ENCODE results near the gene SCO2.

- TF ChIP-seq CTCF (IDR thresholded peaks at IDR 0.05) (no peak), POLR2A (IDR thresholded peaks at IDR 0.05) (no peak), POLR2AphosphoS5 (IDR thresholded peaks at IDR 0.05) (no peak)
Measured at GRCh38 chr22:50572965-50573364, 47.6 kb upstream of the SCO2 start.

Data from breast epithelium (tissue), 3 donors.